Fibroblast of pulmonary artery (primary cell): ENCODE data around the gene TBCC.

Experiments
- DNase-seq: peaks from one replicate; pipeline ENCODE4 v3.0.0-alpha.2; 2010; ENCODE audit warnings: low read depth
- H3K4me3 ChIP-seq: replicated peaks from 2 replicates; pipeline ENCODE4 v1.5.1; 2011; ENCODE audit warnings: low read depth, mild to moderate bottlenecking, control low read depth, low read length, moderate library complexity
- TF ChIP-seq, protein P1 (sequence below): IDR thresholded peaks from 2 replicates; pipeline ENCODE4 v1.5.1; 2011; ENCODE audit warnings: mild to moderate bottlenecking, control low read depth, low read length, inconsistent platforms; ENCODE audit errors: missing control alignments

Gene TBCC

DNA sequence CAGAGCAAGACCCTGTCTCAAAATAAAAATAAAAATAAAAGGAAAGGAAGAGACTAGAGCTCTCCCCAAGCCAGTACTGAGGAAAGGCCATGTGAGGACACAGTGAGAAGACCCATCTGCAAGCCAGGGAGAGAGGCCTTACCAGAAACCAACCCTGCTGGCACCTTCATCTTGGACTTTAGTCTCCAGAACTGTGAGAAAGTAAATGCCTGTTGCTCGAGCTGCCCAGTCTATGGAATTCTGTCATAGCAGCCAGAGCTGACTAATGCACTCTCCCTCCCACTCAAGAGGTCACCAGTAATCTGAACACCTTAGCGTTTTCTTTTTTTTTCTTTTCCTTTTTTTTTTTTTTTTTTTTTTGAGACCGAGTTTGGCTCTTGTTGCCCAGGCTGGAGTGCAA, 16.2 kb downstream of the TBCC start:
- TF ChIP-seq, protein P1, sequence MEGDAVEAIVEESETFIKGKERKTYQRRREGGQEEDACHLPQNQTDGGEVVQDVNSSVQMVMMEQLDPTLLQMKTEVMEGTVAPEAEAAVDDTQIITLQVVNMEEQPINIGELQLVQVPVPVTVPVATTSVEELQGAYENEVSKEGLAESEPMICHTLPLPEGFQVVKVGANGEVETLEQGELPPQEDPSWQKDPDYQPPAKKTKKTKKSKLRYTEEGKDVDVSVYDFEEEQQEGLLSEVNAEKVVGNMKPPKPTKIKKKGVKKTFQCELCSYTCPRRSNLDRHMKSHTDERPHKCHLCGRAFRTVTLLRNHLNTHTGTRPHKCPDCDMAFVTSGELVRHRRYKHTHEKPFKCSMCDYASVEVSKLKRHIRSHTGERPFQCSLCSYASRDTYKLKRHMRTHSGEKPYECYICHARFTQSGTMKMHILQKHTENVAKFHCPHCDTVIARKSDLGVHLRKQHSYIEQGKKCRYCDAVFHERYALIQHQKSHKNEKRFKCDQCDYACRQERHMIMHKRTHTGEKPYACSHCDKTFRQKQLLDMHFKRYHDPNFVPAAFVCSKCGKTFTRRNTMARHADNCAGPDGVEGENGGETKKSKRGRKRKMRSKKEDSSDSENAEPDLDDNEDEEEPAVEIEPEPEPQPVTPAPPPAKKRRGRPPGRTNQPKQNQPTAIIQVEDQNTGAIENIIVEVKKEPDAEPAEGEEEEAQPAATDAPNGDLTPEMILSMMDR: no peak
- peak; percentile 38 for DNase-seq
- no peak overlapping the region for H3K4me3 ChIP-seq

DNA sequence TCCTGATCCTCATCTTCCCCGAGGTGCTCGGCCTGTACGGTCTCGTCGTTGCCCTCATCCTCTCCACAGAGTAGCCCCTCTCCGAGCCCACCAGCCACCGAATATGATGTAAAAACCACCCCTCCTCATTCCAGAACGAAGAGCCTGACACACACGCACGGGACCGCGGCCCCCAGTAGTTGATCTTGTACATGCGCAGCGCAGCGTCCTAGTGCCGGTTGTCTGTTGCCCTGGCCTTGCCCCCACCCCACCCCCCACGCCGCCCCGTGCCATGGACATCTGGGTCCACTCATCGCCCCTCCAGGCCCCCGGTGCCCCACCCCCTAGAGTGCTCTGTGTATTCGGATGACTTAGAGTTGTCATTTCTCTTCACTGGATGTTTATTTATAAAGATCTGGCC, 18.3 kb downstream of the TBCC start:
- DNase-seq: no peak
- TF ChIP-seq, protein P1: no peak
- H3K4me3 ChIP-seq: no peak overlapping the region

DNA sequence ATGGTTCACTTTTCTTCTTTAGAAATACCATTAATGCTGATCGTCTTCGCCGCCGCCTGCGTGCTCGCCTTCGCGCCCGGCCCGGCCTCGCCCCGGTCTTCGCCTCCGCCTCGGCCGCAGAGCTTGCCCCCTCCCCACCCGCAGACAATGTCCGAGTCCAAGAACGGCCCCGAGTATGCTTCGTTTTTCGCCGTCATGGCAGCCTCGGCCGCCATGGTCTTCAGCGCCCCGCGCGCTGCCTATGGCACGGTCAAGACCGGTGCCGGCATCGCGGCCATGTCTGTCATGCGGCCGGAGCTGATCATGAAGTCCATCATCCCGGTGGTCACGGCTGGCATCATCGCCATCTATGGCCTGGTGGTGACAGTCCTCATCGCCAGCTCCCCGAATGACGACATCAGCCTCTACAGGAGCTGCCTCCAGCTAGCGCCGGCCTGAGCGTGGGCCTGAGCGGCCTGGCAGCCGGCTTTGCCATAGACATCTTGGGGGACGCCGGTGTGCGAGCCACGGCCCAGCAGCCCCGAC, 18.8 kb downstream of the TBCC start:
- no peak for DNase-seq

DNA sequence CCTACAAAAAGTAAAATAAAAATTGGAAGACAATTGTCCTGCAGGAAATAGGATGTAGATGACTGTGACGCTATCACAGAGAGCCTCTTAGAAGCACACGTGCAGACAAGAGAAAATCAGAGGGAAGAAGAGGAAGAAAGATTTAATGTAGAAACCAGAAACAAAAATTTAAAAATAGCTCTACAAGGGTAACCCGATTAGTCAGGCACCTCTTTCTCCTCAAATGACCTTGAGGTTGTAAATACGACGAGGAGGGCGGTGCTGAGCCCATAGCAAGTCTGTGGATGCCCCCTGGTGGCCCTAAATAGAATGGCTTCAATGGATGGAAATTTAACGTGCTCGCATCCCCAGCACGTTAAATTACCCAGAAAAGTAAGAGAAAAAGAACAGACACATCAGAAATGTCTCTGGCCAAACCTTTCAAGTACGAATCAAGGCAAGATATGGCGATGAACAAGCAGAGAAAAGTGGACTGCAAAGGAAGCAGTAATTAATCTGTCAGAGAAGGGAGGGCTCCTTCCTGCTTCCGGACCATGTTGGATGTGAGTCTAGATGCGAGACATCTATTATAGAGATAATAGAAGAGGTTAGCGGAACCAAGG, 19.3 kb downstream of the TBCC start:
- TF ChIP-seq, protein P1: peak; percentile 91
- peak; percentile 93 for DNase-seq
- H3K4me3 ChIP-seq: peak overlapping the region; percentile 41

More for the DNA sequence above, 18.8 kb downstream of the TBCC start:
- peak overlapping the region; percentile 41 for H3K4me3 ChIP-seq
- TF ChIP-seq, protein P1: no peak

DNA sequence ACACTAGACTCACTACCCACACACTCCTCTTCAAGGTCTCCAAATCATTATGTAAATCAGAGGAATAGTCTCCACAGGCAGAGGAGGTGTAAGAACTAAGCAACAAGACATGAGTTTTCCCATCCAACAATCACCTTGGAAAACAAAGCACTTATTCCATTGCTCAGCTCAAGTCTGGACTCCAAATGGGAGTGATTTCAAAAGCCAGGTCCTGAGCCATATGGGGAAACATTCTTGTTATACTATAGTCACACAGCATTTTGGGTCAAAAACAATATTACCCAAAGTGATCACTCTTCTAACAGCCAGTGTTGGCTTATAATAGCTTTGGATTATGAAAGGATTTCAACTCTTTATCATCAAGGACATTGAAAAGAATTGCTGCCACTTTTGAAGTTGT, 19.9 kb downstream of the TBCC start:
- H3K4me3 ChIP-seq: no peak overlapping the region
- TF ChIP-seq, protein P1: no peak

DNA sequence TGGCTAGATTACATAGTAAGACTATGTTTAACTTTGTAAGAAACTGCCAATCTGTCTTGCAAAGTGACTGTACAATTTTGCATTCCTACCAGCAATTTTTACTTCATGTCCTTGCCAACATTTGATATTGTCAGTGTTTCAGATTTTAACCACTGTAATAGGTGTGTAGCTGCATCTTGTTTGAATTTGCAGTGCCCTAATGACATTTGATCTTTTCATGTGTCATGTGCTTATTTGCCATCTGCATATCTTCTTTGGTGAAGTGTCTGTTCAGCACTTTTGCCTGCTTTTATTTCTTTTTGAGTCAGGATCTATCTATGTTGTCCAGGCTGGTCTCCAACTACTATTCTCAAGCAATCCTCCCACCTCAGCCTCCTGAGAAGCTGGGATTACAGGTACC, 21.1 kb downstream of the TBCC start:
- no peak for DNase-seq
- TF ChIP-seq, protein P1: no peak
- no peak overlapping the region for H3K4me3 ChIP-seq

More for the DNA sequence above, 19.9 kb downstream of the TBCC start:
- no peak for DNase-seq

DNA sequence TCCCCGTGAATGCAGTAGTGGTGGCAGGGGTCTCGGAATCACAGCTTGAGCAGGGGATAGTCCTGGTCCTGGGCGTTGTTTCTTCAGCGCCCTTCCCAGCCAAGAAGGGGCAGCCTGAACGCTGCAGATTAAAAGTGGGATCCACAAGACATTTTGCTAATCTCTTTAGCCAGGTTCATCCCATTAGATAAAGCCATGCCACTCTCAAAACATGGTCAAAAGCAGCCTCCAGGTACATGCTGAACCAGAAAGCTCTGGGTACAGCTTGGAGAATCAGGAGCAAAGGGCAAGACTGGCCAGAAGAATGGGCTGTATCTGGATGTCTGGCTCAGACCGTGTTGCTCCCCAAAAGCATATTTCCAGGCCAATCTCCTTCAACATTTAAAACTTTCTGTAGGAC, 23.4 kb downstream of the TBCC start, which contains the start of gene PRPH2:
PRPH2 (minus strand) TSS at position 101 of the 400 bp plus-strand sequence. CDS start 263 bp downstream, outside the sequence.
- TF ChIP-seq, protein P1: no peak
- H3K4me3 ChIP-seq: no peak within 1 kb of the TSS
- no peak for DNase-seq
